ENCODE results near the gene GJD3.

The GJD3 gene

GRCh38 chr17:40350689-40351358 is 13.7 kb downstream of the GJD3 start:
- no peak overlapping the region for H3K4me3 ChIP-seq (ENCODE audit: low read depth, low read length)
- no peak for TF ChIP-seq CTCF (IDR thresholded peaks at IDR 0.05; ENCODE audit: insufficient read depth, low read depth, low read length, missing control alignments)
- DNase-seq (ENCODE audit: low read depth) = no peak

- DNase-seq (ENCODE audit: low read depth) = no peak
- TF ChIP-seq CTCF (IDR thresholded peaks at IDR 0.05; ENCODE audit: insufficient read depth, low read depth, low read length, missing control alignments) = no peak
- no peak overlapping the region for H3K4me3 ChIP-seq (ENCODE audit: low read depth, low read length)
These were observed 14.4 kb downstream of the GJD3 start for GRCh38 chr17:40349895-40350688.

GRCh38 chr17:40349477-40349894 is 15.1 kb downstream of the GJD3 start:
- DNase-seq (ENCODE audit: low read depth) = no peak
- no peak for TF ChIP-seq CTCF (IDR thresholded peaks at IDR 0.05; ENCODE audit: insufficient read depth, low read depth, low read length, missing control alignments)
- no peak overlapping the region for H3K4me3 ChIP-seq (ENCODE audit: low read depth, low read length)

GRCh38 chr17:40348562-40349476 is 15.7 kb downstream of the GJD3 start:
- no peak for DNase-seq (ENCODE audit: low read depth)
- no peak for TF ChIP-seq CTCF (IDR thresholded peaks at IDR 0.05; ENCODE audit: insufficient read depth, low read depth, low read length, missing control alignments)
- H3K4me3 ChIP-seq (ENCODE audit: low read depth, low read length) = no peak overlapping the region

GRCh38 chr17:40348136-40348504 is 16.4 kb downstream of the GJD3 start:
- TF ChIP-seq CTCF (IDR thresholded peaks at IDR 0.05; ENCODE audit: insufficient read depth, low read depth, low read length, missing control alignments) = no peak
- DNase-seq (ENCODE audit: low read depth) = no peak
- H3K4me3 ChIP-seq (ENCODE audit: low read depth, low read length) = no peak overlapping the region

GRCh38 chr17:40347319-40348135 is 17.0 kb downstream of the GJD3 start:
- no peak for TF ChIP-seq CTCF (IDR thresholded peaks at IDR 0.05; ENCODE audit: insufficient read depth, low read depth, low read length, missing control alignments)
- H3K4me3 ChIP-seq (ENCODE audit: low read depth, low read length) = no peak overlapping the region
- no peak for DNase-seq (ENCODE audit: low read depth)

All from GM12865 (cell line).